AG09309 (cell line): ENCODE data around the gene COL23A1.

Experiments used
- DNase-seq: peaks from one replicate; pipeline ENCODE4 v3.0.0-alpha.2; 2010; ENCODE audit warnings: low read depth
- H3K4me3 ChIP-seq: 2 replicates; pipeline ENCODE4 v1.5.1; 2011; ENCODE audit warnings: mild to moderate bottlenecking, low read depth, low read length, moderate library complexity; ENCODE audit not compliant: control insufficient read depth
- TF ChIP-seq, protein P1 (sequence below): IDR thresholded peaks from 2 replicates; pipeline ENCODE4 v1.5.1; 2011; ENCODE audit warnings: mild to moderate bottlenecking, low read depth, low read length, inconsistent platforms; ENCODE audit not compliant: insufficient read depth, control insufficient read depth; ENCODE audit errors: missing control alignments

Gene COL23A1

DNA sequence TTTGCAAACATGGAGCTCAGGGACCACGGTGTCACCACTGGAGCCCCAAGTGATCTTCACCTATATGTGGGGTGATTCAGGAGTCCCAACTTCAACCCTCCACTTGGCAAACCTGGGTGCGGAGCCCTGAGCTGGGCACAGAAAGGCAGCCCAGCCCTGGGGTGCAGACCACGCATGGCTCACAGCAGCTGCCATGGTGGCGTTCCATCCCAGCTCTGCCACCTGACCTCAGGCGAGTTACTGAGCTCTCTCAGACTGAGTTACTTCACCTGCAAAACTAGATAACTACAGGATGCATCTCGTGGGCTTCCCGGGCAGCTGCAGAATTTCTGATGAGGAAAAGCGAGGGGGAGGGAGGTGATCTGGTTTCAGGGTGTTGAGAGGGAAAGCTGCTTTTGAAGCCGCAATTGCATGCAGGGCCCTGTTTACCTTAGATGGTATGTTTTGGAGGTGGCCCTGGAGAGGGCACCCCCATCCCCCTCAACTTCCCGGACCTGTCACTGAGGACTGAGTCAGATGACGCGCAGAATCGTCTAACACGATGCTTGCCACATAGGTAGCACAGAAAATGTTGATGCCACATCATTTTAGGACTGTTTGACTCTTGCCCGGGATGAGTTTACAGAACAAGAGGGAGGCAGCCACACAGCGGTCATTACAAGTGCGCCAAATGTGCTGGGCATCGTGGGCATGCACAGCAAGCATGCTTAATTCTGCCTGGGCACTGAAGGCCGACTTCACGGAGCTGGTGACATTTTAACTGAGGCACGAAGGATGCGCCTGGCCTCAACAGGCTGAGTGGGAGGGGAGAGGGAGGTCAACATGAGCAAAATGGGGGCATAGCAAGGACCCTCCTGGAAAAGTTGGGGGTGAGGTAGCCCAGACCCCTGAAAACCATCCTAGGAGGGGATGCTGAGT lies 154.6 kb downstream of the COL23A1 start:
- H3K4me3 ChIP-seq = no peak overlapping the region
- no peak for DNase-seq
- TF ChIP-seq, protein P1, sequence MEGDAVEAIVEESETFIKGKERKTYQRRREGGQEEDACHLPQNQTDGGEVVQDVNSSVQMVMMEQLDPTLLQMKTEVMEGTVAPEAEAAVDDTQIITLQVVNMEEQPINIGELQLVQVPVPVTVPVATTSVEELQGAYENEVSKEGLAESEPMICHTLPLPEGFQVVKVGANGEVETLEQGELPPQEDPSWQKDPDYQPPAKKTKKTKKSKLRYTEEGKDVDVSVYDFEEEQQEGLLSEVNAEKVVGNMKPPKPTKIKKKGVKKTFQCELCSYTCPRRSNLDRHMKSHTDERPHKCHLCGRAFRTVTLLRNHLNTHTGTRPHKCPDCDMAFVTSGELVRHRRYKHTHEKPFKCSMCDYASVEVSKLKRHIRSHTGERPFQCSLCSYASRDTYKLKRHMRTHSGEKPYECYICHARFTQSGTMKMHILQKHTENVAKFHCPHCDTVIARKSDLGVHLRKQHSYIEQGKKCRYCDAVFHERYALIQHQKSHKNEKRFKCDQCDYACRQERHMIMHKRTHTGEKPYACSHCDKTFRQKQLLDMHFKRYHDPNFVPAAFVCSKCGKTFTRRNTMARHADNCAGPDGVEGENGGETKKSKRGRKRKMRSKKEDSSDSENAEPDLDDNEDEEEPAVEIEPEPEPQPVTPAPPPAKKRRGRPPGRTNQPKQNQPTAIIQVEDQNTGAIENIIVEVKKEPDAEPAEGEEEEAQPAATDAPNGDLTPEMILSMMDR = no peak

DNA sequence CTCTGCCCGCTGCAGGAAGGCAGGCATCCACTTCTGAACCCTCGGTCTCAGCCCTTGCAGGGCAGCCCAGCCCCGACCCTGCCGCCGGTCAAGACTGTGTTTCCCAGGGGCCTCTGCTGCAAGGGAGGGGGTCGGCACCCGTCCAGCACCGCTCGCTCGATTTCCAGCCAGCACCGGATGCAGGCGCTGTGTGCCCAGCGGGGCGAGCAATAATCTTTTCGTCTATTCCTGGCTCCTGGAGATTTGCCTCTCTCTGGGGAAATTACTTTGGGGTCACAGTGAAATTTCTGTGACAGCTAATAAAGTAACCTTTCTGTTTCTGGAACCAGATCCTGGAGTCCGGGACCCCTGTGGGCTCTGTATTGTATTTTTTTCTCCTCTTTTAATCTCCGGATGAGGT lies 155.3 kb downstream of the COL23A1 start:
- no peak for DNase-seq

DNA sequence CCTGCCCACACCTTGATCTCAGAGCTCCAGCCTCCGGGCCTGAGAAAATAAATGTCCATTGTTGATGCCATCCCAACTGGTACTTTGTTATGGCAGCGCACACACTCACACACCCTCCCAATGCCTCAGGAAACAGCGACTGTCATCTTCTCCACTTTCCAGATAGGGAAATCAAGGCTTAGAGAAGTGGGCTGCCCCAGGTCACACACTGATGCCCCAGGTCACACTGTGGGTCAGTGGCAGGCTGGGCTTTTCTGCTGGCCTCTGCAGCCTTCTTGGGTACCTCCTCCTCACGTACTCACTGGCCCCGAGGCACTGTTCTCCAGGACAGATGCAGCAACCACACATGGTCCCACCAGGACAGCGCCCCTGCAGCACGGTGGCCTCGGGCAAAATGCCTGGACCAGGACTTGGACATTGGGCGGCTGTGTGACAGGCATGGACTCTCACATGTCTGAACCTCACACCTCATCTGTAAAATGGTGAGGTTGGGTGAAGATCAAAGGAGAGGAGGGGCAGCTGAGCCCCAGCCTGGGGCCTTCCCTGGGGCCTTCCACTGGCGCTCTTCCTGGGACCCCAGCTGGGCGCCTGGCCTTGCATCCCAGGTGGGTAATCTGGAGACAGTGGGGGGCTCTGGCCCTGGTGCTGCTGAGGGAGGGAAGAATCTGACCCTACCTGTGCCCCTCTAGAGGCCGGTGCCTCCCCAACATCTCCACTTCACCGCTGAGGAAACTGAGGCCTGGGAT lies 156.0 kb downstream of the COL23A1 start:
- H3K4me3 ChIP-seq = no peak overlapping the region
- DNase-seq = no peak
- TF ChIP-seq, protein P1 = no peak

More for the DNA sequence above, 155.3 kb downstream of the COL23A1 start:
- TF ChIP-seq, protein P1 = no peak
- no peak overlapping the region for H3K4me3 ChIP-seq

DNA sequence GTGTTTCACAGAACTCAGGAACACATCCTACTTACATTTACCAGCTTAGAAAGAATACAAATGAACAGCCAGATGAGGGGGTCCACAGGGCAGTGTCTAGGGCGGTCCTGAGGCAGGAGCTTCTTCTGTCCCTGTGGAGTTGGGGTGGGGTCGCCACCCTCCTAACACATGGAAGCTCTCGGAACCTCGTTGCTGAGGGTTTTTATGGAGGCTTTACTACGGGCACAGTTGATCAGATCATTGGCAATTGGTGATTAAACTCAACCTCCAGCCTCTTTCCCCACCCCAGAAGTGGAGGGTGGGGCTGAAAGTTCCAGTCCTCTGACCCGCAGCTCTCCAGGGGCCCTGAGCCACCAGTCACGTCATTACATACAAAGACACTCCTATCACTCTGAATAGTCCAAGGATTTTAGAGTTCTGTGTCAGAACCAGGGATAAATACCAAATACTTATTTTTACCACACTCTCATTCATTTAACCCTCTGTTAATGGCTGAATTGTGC lies 156.9 kb downstream of the COL23A1 start:
- DNase-seq = no peak
- no peak overlapping the region for H3K4me3 ChIP-seq
- TF ChIP-seq, protein P1 = no peak

DNA sequence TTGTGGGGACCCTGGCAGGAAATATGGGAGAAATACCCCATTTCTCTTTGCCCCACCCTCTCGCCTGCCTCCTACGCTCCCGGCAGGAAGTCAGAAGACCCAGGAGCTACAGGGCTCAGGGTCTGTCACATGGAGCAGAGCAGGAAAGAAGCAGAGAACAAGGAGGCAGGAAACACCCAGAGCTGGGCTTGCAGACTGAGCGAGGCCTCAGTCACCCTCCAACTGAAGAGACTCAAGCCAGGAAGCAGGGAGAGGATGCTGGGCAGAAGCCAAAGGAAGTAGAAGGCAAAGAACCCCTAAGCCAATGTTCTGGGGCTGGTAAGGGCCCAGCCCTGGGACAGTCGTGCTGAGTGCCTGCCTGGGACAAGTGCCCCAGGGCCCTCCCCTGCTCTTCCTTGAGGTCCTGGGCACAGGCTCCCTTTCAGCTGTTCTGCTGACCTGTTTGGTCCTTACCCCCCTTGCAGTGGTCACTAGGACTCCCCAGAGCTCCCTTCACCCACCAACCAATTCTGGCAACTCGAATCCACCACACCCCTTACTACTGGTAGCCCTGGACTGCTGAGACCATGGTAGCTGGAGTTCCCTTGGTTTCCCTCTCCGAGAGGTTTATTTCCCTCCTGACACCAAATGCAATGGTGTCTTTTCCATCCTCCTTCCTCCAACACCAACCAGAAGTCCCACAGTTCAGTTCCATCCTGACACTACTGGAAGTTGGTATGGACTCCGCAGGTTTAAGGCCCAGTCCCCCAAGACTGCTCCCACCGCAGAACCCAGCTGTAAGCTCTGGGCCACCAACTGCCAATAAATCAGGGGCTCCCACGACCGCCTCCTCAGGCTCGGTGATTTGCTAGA lies 157.5 kb downstream of the COL23A1 start:
- no peak for DNase-seq
- no peak overlapping the region for H3K4me3 ChIP-seq
- TF ChIP-seq, protein P1 = no peak

DNA sequence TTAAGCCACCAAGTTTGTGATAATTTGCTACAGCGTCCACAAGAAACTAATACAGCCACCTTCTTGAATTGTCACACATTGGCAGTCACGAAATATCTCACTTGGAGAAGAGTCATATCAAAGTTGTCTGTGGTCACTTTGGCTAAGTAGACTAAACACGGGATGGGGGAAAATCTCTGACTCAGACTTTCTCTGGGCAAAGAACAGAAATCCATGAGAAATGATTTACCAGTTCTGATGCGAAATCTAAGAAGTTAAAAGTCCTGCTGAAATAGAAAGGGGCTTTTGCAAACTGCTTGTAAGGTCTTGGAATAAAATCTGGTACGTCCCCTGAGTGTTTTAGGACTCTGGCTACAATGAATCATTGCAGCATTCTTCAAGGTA lies 158.4 kb downstream of the COL23A1 start:
- TF ChIP-seq, protein P1 = no peak
- no peak overlapping the region for H3K4me3 ChIP-seq
- no peak for DNase-seq
